ENCODE results near the gene DUOX2. TPM values are rescaled to one million over a fixed set of nuclear protein-coding genes. Genes with fewer than 3 reads are reported as not detected.
"Not testable (repeated sequence)": the region's sequence is repeated elsewhere in the genome, so short reads cannot be mapped to it uniquely, and the experiment has no call there.

DUOX2 gene
- total RNA-seq, 1 experiment from 2014 or later, result 0.04 TPM

DNA sequence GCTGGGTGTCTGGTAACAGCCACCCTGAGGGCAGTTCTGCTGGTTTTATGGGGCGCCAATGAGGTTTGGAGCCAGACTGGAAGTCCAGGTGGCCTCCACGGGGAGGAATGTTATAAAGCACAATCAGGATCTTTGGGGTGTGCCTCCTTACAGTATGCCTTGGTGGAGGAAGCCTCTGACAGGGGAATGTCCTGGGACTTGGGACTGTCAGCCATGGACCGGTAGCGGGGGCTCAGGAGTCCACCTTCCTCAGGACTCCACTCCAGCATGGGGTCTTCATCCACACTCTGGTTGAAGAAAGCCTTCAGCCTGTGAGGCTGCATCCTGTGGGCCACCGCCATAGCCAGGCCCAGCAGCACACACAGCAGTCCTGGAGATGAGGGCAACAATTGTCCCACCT, 5.0 kb upstream of the DUOX2 start:
- DNase-seq (ENCODE audit: low spot score), result no peak

DNA sequence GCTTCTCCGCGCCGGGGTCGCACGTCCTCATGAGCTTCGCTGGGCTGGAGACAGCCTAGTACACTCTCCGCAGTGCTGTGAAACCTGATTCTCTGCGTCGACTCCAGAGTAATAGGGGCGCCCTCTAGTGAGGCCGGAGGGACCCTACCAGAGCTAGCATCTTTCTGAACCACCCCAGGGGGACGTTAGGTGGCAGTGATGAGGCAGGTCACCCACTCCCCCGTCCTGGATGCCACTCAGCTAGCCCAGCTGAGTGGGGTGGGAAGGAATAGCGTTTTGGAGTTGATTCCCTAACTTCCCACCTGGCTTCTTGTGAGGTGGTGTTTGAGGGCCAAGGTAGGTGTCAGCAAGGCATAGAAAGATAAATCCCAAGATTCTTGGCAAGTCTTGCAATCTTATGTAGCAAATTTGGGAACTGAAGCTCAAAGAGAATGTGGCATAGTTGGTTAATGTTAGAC, 4.2 kb upstream of the DUOX2 start:
- peak; percentile 87 for DNase-seq (ENCODE audit: low spot score)

DNA sequence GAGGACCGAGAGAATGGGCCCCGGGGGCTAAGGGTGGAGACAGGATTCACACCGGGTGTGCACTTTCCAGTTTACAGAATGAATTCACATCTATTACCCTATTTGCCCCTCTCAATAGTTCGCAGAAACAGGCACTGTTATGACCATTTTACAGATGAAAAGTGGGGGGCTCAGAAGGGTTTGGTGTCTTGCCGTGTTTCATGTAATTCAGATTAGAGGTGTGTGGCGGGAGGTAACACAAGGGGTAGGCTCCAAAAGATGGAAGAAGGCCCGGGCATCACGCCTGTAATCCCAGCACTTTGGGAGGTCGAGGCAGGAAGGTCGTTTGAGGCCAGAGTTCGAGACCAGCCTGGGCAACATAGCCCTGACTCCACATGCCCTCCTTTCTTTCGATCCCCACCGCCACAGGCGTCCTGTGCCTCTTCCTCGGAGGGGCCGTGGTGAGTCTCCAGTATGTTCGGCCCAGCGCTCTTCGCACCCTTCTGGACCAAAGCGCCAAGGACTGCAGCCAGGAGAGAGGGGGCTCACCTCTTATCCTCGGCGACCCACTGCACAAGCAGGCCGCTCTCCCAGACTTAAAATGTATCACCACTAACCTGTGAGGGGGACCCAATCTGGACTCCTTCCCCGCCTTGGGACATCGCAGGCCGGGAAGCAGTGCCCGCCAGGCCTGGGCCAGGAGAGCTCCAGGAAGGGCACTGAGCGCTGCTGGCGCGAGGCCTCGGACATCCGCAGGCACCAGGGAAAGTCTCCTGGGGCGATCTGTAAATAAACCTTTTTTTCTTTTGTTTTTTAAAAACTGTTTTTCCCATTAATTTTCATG, 3.5 kb upstream of the DUOX2 start:
- no peak for DNase-seq (ENCODE audit: low spot score)

DNA sequence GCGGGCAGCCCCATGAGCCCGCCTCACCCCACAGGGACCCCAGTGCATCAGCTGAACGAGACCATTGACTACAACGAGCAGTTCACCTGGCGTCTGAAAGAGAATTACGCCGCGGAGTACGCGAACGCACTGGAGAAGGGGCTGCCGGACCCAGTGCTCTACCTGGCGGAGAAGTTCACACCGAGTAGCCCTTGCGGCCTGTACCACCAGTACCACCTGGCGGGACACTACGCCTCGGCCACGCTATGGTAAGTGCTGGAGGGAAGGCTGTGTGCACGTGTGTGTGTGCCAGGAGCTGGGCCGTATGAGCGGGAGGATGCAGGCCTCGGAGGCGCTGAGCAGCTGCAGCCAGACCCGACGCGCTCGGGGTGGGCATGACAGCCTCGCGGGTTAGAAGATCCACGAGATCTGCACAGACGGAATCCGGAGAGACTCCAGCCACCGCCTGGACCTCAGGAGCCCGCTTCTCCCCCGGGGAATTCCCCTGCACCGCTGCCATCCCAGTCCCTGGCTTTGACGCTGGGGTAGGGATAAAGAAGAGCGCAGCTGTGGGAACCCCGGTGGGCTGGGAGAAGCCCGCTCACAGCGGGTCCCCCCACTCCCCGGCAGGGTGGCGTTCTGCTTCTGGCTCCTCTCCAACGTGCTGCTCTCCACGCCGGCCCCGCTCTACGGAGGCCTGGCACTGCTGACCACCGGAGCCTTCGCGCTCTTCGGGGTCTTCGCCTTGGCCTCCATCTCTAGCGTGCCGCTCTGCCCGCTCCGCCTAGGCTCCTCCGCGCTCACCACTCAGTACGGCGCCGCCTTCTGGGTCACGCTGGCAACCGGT, 2.7 kb upstream of the DUOX2 start:
- no peak for DNase-seq (ENCODE audit: low spot score)

DNA sequence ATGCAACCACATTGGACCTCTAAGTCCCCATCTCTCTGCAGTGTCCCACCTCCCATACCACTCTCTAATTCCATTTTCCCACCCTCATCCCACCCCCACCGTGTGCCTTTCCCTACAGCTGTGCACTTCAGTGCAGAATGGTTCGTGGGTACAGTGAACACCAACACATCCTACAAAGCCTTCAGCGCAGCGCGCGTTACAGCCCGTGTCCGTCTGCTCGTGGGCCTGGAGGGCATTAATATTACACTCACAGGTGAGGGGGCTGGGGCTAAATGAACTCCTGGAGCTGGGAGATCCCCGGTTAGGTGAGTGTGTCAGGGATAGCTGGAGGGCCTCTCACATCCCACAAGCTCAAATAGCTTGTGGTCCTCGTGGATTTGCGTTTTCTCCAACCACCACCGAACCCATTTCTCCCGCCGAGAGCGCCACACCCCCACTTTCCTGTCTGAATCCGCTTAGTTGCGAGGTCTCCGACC, 2.1 kb upstream of the DUOX2 start:
- no peak for DNase-seq (ENCODE audit: low spot score)

DNA sequence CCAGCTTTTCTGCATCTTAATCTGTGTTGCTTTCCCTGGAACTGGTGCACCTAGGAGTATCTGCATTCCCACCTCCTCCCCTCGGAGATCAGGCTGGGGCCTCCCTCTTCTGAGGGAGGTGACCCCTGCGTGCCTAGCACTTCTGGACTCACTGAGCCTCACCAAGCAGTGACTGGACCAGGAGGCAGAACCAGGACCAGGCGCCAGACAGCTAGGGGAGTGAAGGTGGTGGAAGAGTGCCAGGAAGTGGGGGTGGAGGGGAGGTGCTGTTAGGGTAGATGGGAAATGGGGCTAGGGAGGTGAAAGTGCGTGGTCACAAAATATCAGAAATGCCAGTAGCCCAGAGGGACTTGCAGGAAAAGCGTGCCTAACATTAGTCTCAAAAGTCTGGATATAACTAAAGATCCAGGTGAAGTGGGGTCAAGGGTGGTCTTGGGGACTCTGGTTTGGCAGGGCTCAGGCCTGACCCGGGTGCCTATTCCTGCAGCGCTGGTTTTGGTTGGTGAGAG, 1.4 kb upstream of the DUOX2 start:
- no peak for DNase-seq (ENCODE audit: low spot score)

DNA sequence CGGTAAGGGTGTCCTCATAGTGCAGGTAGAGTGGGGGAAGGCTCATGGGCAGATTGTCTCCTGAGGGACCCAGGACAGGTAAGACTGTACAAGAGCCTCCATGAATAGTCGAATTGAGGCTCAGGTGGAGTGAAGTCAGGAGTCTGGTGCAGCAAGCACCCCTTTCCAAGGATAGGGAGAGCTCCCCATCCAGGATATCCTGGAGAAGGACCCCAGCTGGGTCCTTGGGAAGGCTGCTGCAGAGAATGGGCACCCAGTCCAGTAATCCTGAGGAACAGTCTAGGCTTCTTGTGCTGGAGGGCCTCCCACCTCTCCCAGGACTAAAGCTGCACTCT, 746 bp upstream of the DUOX2 start:
- no peak for DNase-seq (ENCODE audit: low spot score)

DNA sequence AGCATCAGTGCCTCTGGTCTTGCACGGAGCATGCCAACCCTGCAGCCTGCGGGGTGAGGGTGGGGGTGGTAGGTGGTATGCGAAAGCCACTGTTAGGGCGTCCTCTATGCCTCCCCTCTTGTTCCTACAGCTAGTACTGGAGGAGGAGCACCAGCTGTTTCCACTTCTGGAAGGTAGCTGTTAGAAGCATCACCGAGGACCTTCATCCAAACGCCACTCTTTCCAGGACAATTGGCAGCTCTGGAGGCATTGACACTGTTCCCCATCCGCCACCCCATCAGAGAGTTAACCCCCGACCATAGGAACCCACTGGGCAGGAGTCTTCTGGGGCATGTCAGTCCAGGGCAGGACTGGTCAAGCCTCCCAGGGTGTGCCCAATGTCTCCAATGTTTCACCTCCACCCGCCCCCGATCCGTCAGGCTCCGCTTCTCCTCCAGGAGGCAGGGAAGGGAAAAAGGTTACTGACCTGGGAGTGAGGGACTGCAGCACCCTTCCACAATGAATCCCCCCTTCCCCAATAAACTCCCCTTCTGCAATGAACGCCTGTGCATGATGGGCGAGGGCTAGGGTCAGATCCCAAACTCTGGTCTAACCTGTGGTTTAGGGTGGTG, 487 bp downstream of the DUOX2 start:
- DNase-seq (ENCODE audit: low spot score), result no peak

DNA sequence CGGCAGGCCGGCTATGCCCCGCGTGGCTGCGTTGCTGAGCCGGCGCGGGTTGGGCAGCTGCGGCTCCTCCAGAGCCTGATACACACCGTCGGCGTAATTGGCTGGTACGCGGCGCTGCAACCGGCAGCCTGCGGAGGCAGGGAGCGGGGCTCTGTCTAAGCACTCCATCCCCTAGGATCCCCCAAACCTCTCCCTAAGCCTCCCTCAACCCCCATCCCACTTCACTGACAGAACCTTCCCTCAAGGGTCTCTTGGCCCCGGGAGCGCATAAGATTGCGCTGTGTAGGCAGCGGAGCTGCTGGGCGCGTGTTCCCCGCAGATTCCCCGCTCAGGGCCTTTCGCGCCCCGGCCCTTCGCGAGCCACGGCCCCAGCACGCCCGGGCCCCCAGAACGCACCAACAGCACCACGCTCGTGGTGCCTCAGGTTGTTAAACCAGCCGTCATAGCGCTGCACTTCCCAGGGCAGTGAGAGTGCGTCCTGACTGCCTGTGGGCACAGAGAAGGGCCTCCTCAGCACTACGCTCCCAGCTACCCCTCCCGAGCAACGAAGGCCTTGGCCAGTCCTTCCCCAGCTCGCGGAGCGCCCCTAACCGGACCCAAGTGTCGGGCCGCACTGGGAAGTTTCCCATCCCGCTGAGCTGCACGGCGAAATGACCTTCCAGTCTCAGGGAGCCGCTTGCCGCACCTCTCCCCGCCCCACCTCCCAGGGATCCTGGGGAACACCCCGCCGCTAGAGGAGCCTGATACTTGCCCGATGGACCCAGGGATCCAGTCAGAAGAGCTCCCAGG, 1.2 kb downstream of the DUOX2 start:
- DNase-seq (ENCODE audit: low spot score), result no peak

DNA sequence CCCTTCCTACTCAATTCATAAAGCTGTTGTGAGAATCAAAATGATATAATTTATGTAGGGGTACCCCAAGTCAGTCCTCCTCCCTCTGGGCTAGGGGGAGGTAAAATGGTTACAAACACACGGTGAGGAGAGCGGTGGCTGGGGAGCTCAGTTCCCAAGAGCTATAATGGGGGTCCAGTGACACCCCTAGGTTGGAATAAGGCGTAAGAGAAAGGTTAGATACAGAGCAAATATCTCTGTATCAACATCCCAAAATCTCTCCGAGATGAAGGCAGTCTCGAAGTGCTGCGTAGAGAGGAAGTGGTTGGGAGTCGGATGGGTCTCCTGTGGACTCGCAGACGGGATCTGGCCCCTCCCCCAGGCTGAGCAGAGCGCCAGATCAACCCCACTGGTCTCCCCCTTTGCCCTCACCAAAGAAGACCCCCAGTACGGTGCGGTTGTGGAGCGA, 1.8 kb downstream of the DUOX2 start:
- DNase-seq (ENCODE audit: low spot score), result no peak

DNA sequence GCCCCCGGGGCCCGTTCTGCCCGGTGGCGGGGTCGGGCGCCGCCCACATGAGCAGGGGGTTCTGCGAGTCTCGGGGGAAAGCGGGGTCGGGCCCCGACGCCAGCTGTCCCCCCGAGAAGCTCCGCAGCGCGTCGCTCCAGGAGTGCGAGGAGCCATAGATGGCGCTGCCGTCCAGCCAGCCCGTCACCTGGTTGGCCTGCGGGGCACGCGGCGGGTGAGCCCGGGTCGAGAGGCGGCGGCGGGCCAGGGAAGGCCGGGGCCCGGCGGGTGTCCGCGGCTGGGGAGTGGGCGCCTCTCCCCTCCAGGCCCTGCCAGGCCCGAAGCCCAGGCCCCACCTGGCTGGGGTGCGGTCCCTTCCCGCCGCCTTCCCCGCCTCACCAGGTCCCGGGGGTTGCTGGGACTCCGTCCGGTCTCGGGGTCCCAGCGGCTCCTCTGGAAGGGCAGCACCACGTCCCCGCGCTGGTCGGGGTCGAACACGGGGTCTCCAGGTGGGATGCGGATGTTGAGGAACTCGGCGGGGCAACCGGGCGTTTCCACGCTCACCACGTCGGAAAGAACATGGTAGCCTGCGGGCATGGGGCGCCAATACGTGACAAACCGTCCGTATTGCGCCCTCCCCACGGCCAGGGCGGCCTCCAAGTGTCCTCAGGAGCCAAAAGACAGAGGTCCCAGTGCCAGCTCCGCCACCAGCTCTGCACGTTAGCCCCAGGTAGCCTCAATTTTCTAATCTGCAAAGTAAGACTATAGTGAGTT, 2.4 kb downstream of the DUOX2 start:
- no peak for DNase-seq (ENCODE audit: low spot score)

DNA sequence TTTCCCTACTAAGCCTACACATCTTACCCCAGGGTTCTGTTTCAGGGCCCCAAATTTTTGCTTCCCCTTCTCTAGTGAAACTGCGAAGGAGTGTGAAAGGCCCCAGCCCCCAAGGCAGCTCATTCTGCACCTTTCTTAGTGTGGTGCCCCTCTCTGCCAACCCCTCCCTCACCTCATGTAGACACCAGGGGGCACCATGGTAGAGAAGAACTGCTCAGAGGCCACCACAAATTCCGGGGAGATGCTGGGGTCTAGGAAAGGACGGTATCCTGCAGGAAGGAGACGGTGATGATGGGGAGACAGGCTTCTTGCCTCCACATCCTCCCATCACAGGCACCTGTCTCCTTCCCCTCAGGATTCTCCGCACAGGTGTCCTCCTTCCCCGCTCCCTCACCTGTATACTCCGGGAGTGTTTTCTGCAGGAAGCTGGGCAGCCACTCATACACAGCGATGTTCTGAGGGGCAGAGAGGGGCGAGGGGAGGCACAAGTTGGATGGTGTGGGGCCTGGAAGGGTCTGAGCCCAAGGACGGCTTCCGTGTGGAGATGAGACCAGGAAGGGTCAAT, 3.6 kb downstream of the DUOX2 start:
- no peak for DNase-seq (ENCODE audit: low spot score)

DNA sequence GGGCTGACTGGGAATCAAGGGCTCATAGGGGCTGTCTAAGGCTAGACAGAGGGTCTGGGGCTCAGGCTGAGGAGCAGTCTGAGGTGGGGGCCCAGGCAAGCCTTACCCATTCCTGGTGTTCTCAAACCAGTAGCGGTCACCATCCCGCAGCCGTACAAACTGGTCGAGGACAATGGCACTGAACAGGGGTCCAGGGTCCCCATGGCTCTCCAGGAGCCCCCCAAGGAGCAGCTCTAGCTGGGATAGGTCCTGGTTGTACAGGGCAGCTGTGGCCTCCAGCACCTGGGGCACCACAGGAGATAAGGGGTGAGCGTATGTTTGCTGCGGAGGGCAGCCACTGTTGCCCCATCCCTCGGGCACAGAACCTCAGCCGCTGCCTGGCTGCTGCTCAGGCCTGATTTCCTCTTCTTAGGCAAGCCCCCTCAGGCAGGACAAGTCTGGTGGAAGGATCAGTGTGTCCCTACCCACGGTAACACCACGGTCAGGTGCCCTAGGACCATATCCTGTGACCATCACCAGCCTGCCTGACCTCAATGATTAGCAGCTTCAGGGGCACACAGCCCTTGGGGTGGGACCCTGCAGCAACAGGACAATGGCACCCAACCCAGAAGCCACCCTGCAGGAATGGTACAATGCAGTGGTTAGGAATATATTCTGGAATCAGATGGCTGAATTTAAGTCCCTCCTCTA, 5.9 kb downstream of the DUOX2 start:
- no peak for DNase-seq (ENCODE audit: low spot score)

DNA sequence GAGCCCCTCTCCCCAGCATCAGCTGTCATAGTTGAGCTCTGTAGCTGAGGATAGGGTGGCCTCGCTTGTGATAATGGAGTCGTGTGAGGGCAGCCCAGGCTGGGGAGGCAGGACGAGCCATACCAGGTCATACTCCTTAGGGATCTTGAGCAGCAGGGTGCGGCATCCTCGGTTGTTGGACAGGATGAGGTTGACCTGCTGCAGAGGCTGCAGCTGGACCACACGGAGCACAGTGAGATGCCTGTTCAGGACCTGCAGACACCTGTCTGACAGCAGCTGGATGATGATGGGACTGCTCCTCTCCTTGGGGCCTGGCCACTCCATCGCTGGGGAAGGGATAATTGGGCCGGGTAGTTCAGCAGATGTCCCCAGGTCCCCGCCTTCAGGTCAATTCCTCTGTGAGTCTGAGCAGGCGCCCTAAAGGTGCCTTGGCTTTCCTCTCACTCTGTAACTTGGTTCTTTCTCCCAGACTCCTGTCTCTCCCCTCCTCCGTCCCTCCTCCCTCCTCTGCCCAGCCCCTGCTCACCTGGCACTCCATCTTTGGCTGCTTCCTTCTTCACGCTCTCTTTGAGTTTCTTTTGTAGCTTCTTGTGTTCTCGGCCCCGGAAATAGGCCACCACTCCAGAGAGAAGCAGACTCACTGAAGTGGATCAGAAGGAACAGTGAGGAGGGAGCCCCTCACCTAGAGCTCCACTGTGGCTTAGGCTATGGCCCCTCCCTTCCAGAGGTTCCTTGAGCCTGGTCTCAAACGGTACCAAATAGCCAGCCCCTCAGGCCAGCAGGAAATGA, 7.8 kb downstream of the DUOX2 start:
- DNase-seq (ENCODE audit: low spot score), result no peak

DNA sequence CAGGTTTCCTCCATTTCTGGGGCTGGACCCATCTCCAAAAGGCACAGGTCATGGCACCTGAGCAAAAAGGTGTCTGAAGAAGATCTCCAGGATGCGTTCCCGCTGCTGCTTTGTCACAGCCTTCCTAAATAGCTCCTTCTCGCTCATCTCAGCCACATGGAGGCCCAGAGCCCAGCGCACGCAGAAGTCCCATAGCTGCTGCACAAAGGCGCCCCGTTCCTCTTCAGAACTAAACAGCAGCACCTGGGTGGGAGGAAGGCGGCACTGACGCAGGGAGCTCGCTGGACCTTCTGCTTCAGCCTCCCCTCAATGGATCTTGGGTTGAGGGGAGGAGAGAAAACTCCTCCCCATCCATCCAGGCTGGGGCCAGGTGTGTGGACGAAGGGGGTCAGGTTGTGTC, 8.4 kb downstream of the DUOX2 start:
- DNase-seq (ENCODE audit: low spot score), result no peak

DNA sequence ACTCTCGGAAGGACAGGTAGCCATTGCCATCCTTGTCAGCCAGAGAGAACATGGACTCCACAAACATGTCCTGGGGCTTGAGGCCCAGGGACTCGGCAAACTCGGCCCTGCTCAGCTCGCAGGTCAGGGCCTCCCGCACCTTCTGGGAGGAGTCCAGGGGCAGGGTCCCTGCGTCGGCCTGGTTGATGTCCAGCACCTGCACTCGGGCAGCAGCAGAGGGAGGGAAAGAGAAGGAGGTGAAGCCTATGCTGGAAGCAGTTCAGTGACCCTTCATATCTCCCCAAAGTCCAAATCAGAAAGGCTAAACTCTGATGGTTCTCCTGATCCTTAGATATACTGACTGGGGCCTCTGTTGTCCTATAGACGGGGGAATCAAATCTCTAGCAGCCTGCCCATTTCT, 9.8 kb downstream of the DUOX2 start:
- DNase-seq (ENCODE audit: low spot score), result not testable (repeated sequence)

DNA sequence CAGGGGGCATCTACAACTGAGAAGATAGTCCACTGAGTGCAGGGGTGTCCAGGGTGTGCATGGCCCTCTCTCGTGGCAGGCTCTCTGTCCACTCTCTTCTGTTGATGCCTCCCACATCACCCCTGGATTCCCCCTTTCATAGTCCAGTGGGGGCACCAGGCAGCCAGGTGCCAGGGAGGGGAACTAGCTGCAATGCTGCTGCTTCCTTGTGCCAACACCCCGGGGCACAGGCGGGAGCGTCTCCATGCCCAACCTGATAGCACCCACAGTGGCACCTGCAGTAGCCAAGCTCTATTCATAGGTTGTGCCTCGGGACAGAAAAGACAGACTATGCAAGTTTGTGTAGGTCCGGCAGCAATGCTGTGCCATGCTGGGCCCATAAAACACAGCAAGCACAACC, 11.7 kb downstream of the DUOX2 start:
- DNase-seq (ENCODE audit: low spot score), result no peak

DNA sequence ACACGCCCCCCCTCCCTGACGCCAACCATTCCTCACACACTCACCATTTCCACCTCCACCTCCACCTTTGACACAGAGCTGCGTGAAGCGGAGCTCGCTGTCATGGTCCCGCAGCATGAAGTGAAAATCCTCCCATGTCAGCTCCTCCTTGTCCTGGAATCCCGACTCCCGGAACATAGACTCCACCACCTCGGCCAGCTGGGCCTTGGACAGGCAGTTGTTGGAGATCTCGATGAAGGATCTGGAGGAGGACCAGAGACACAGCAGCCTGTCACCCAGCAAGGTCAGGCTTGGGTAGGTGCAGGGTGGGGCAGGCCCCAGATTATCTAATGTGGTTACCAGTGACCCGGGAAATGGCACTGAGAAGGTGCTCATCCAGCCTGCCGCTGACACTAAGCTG, 12.2 kb downstream of the DUOX2 start:
- DNase-seq (ENCODE audit: low spot score), result no peak
